ENCODE results near the gene ELK4.

DNA sequence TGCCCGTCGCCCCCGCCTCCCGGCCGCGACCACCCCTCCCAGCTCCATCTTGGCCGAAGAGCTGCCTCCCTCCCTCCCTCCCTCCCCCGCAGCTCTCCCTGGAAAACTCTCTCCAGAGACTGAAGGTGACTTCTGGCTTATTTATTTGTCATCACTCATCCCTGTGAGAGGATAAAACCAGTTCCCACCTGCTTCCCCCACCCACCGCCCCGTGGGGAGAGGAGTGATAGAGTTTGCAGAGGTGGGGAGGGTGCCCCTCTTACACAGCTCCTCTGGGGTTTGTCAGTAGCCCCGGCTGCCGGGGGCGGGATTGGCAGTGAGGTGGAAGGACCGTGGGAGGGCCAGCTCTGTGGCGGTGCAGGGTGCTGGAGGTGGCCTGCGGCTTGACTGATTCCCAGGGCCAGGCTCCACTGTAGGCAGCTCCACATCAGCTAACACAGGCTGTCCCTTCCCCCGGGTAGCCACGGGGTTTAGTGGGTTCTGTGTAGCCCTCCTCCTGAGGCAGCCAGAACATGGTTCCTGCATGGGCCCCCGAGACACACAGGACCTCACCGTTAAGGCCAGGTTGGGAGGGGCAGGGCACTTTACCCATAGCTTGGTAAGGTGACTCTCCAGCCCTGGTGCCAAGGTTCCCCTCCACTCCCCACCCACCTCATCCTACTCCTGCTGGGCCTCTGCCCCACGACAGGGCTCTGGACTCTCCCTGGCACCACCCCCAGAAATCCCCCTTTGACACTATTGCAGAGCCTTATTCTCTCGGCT, 62.2 kb downstream of the ELK4 start:
- TF ChIP-seq, protein P1, sequence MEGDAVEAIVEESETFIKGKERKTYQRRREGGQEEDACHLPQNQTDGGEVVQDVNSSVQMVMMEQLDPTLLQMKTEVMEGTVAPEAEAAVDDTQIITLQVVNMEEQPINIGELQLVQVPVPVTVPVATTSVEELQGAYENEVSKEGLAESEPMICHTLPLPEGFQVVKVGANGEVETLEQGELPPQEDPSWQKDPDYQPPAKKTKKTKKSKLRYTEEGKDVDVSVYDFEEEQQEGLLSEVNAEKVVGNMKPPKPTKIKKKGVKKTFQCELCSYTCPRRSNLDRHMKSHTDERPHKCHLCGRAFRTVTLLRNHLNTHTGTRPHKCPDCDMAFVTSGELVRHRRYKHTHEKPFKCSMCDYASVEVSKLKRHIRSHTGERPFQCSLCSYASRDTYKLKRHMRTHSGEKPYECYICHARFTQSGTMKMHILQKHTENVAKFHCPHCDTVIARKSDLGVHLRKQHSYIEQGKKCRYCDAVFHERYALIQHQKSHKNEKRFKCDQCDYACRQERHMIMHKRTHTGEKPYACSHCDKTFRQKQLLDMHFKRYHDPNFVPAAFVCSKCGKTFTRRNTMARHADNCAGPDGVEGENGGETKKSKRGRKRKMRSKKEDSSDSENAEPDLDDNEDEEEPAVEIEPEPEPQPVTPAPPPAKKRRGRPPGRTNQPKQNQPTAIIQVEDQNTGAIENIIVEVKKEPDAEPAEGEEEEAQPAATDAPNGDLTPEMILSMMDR (IDR thresholded peaks at IDR 0.05): no peak
- TF ChIP-seq POLR2AphosphoS5 (IDR thresholded peaks at IDR 0.05) (no peak), EP300 (IDR thresholded peaks at IDR 0.05) (no peak)
